ENCODE measurements around the gene PAK2.
"Not testable (repeated sequence)": the region's sequence is repeated elsewhere in the genome, so short reads cannot be mapped to it uniquely, and the experiment has no call there.

PAK2 gene

DNA sequence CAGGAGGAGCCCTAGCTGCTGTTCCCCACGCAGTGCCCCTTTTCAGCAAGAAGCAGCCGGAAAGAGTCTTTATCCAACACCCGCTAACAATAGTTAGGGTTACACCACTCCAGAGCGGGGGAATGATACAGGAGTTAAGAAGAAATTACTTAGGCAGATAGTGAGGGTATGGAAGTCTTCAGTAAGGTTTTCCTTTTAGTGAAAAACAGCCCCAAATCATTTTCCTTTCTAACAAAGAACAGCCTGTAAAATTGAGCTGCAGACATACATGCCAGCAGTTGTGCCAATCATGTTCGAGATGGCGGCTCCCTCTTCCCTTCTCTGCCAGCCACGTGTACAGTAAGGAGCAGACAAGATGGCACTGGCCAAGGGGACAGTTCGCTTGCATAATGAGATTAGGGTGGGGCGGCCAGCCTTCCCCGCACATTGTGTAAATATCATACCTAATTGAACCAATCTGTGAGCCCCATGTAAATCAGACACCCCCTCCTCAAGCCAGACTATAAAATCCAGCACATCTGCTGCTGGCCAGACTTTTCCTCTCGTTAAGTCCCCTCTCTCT lies 109.6 kb downstream of the PAK2 start:
- DNase-seq, result no peak

DNA sequence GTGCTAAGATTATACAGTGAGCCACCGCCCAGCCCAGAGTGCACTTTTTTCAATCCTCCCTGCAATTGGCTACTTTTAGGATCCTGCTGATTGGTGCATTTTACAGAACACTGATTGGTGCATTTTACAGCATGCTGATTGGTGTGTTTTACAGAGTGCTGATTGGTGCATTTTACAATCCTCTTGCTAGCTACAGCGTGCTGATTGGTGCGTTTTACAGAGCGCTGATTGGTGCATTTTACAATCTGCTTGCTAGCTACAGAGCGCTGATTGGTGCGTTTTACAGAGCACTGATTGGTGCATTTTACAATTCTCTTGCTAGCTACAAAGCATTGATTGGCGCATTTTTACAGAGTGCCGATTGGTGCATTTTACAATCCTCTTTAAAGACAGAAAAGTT lies 123.3 kb downstream of the PAK2 start:
- DNase-seq, result not testable (repeated sequence)

DNA sequence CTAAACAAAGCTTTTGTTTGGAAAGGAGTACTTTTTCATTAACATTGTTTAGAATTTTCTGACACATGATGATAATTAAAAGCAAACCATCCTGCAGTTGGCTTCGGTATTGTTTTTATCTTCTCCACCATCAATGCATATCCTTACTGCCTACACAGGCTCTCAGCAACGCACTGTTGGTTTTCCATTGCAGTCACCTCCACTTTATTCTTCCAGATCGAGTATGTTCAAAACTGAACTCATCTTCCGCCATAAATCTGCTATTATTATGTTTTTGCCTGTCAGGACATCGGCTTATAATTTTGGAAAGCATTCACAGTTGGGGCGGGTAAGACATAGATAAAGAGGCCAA lies 127.5 kb downstream of the PAK2 start:
- no peak for DNase-seq

DNA sequence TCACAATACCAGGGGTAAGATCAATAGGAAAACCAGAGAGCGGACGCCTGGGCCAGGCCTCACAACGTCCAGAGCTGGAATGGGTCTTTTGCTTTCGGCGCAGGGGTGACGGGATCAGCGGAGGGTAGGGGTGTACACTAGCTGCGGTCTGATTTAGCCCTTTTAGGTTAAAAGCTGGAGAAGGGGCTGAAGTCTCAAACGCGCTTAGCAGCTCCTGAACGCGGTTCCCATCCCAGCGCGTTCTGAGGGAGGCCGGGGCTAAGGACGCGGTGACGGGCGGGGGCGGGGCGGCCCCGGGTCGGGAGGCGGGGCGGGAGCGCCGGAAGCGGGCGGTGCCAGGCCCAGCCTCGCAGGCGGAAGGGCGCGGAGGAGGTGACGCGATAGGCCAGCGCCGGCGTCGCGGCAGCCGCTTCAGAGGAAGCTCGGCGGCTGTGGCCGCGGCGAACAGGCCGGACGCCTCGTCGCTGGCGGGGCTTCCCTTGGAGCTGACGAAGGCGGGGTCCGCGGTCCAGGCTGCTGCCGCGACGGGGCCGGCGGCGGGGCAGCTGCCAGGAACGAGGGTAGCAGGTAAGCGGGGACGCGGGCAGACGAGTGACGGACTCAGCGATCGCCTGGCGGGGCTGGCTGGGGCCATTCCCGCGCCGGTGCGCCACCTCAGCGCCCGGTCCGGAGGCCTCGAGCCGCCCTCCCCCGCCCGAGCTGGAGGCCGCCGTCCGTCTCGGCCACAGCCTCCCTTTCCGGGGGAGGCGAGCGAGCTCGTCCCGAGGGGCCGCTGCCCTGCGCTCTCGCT lies 128.0 kb downstream of the PAK2 start, which contains the start of gene SENP5:
TSS of gene SENP5 (plus strand) at position 414 of the 790 bp plus-strand sequence. CDS start 17,262 bp downstream, outside the sequence.
- DNase-seq, result peak; percentile 94

DNA sequence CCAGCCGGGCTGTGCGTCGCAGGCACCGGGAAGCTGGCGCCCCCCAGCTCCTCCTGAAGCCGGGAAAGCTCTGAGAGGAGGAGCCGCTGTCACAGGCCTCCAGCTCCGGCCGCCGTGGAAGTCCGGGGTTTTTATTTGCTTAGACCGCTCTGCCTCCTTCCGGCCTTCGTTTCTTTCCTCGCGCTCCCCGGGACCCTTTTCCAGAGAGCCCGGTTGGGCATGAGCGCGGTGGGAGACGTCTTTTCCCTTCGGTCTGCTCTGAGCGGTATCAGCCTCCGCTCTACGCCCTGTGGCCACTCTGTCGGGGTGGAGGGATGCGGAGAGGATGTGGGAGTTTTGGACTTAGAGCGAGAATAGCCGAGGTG lies 128.6 kb downstream of the PAK2 start:
- DNase-seq, result peak; percentile 25

DNA sequence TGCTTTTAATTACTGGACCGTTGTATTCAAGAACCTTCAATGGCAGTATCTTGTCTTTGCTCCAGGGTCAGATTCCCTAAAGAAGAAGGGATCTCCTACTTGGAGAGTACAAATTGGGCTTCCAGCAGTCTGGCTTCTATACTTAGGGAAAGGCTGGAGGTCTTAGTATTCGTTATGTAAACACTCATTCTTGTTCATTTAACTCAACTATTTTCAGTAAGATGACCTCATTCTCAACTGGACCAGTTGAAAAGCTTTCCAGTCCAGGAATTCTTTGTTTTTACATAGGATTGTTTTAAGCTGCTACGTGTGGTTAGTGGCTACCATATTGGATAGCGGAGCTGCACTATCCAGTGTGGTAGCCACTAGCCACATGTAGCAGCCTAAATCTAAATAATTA lies 132.7 kb downstream of the PAK2 start:
- DNase-seq, result no peak

DNA sequence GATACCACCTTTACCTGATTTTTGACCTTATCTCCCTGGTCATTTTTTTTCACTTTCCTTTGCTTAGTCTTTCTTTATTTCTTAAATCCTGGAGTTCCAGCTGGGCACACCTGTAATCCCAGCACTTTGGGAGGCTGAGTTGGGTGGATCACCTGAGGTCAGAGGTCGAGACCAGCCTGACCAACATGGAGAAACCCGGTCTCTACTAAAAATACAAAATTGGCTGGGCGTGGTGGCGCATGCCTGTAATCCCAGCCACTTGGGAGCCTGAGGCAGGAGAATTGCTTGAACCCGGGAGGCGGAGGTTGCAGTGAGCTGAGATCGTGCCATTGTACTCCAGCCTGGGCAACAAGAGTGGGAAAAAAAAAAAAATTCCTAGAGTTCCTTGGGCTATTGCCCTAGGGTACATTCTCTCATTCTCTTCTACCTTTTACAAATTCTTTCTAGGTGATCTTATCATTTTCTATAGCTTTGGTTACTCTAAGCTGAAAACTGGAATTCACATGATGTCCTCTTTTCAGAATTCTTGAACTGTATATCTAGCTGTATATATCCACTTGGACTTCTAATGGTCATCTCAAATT lies 134.9 kb downstream of the PAK2 start:
- not testable (repeated sequence) for DNase-seq

DNA sequence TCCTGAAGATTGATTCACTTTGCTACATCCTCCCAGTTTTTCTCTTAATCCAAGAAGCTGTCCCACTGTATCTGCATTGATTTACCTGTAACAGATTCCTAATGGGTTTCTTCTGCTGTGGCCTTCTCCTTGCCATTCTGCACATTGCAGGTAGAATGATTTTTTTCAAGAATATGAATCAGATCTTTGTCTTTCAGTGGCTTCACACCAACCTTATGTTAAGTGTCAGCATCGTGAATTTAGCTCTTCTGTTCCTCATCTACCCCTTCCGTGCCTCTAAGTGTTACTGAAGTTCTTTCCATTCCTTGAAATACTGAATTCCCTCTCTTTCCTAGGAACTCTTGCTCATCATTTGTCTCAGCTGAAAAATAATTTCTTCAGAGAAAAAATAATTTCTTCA lies 135.6 kb downstream of the PAK2 start:
- no peak for DNase-seq
